Esophagus squamous epithelium (tissue), 5 donors: ENCODE measurements around the gene STPG1. TPM values are rescaled to one million over a fixed set of nuclear protein-coding genes. Genes with fewer than 3 reads are reported as not detected.
A peak's percentile ranks its signal among the peaks of the same experiment; 100 is the strongest.

Experiments
- DNase-seq: peaks from one replicate; lab custom pipeline; 2025; lab: John Stamatoyannopoulos, UW
- H3K27ac ChIP-seq, 4 donors: fragments of 200-600 bp; sonication (generic); one replicate each; pipeline ENCODE4 v1.5.1; 2016 to 2019; ENCODE audit warnings: mild to moderate bottlenecking in 1 of 4
- H3K27me3 ChIP-seq, 4 donors: fragments of 200-600 bp; sonication (generic); 1 replicate in 3 of 4; 2 replicates in 1 of 4; pipeline versions ENCODE4 v1.5.1 to v1.6.0; 2017 to 2021; ENCODE audit warnings: antibody characterized with exemption in 1 of 4
- H3K36me3 ChIP-seq, 3 donors: fragments of 200-600 bp; sonication (generic); one replicate each; pipeline ENCODE4 v1.5.1; 2016 to 2019
- H3K4me1 ChIP-seq, 3 donors: fragments of 200-600 bp; sonication (generic); one replicate each; pipeline ENCODE4 v1.5.1; 2017 to 2019
- H3K4me3 ChIP-seq, 4 donors: fragments of 200-600 bp; sonication (generic); 1 replicate in 3 of 4; 2 replicates in 1 of 4; pipeline ENCODE4 v1.5.1; 2016 to 2019; ENCODE audit warnings: mild to moderate bottlenecking in 2 of 4, moderate library complexity in 1 of 4
- H3K9me3 ChIP-seq, 3 donors: fragments of 200-600 bp; sonication (generic); one replicate each; pipeline ENCODE4 v1.5.1; 2016 to 2019
- CTCF ChIP-seq, 6 experiments: fragments of 450-650 bp in 4 of 6; fragments of 200-600 bp in 2 of 6; sonication (generic) in 2 of 6; IDR thresholded peaks; one replicate each; pipeline ENCODE4 v1.5.1; 2016 to 2019; ENCODE audit warnings: antibody characterized with exemption in 6 of 6, mild to moderate bottlenecking in 4 of 6, moderate library complexity in 4 of 6
- POLR2A ChIP-seq, 4 donors: fragments of 450-650 bp; IDR thresholded peaks; one replicate each; pipeline ENCODE4 v1.6.1; 2017; ENCODE audit warnings: antibody characterized with exemption in 4 of 4, mild to moderate bottlenecking in 4 of 4, moderate library complexity in 3 of 4
- WGBS, 2 donors: methylation state at CpG; one replicate each; pipeline ENCODE4 v1.1.5; 2018; 5-methylcytosine and 5-hydroxymethylcytosine counted together
- intact Hi-C: fragments of 100-400 bp; cut with DNase I; formaldehyde crosslinking; loops from one replicate; pipeline ENCODE4 v1.15.0; 2022
- total RNA-seq, 4 donors: library from RNA; depleted of rRNA; stranded (reverse); fragments of >200 nt; gene quantifications; one replicate each; pipeline ENCODE4 v1.1.0, GENCODE V29; 2016
- donor health status: DM: yes; HTN: yes; CAD: no.

STPG1 gene
- total RNA-seq, 4 donors from 2014 or later, result 2.6 to 6.9 (median 5.6) TPM

GRCh38 chr1:24319962-24320361 lies 93.6 kb downstream of the STPG1 start:
- 17 to 70% methylated on average over 1 of the region's 1 CpG for WGBS, 2 donors
- DNase-seq, result no peak
- Histone ChIP-seq H3K4me3 (peak overlapping the region; percentile 55 to 70 (median 68)), H3K27me3 (peaks cover 0 to 36% (median 0%) of the 10 kb centered on the region in 4 donors), H3K27ac (peak overlapping the region; percentile 89 to 97 (median 94)), H3K36me3 (no peaks in the 10 kb centered on the region), H3K9me3 (no peaks in the 10 kb centered on the region), H3K4me1 (peaks cover 24 to 100% (median 52%) of the 10 kb centered on the region in 3 donors)
- intact Hi-C loops, result loop anchor here (5.0 to 10.0 kb wide), 2 partner anchors 62 to 115 kb away; no protein-coding TSS in a partner anchor
- no peak for TF ChIP-seq CTCF (IDR thresholded peaks at IDR 0.05)
- TF ChIP-seq POLR2A (IDR thresholded peaks at IDR 0.05), result no peak

GRCh38 chr1:24319312-24319863 lies 94.2 kb downstream of the STPG1 start, which contains the start of gene GRHL3:
GRHL3 (plus strand) TSS chr1:24319357; CDS start chr1:24319552, 195 bp downstream.
- Histone ChIP-seq H3K27me3 (peaks cover 0 to 36% (median 0%) of the 10 kb centered on the region in 4 donors), H3K9me3 (no peaks in the 10 kb centered on the region), H3K27ac (peak within 1 kb of the TSS; percentile 89 to 97 (median 94)), H3K4me1 (peaks cover 24 to 98% (median 52%) of the 10 kb centered on the region in 3 donors), H3K36me3 (no peaks in the 10 kb centered on the region), H3K4me3 (peak within 1 kb of the TSS; percentile 55 to 70 (median 68))
- intact Hi-C loops, result no loop called here
- no peak for DNase-seq
- TF ChIP-seq POLR2A (IDR thresholded peaks at IDR 0.05), result peak in 2 of 4 donors; percentile 23 to 46
- TF ChIP-seq CTCF (IDR thresholded peaks at IDR 0.05), result no peak
- WGBS, 2 donors, result 4 to 14% methylated on average over 20 to 21 of the region's 21 CpGs

- intact Hi-C loops, result no loop called here
- no peaks in the 10 kb centered on the region for H3K36me3 ChIP-seq
- H3K27ac ChIP-seq, result peak overlapping the region; percentile 89 to 97 (median 94)
- peaks cover 0 to 36% (median 0%) of the 10 kb centered on the region in 4 donors for H3K27me3 ChIP-seq
- peaks cover 24 to 92% (median 51%) of the 10 kb centered on the region in 3 donors for H3K4me1 ChIP-seq
- TF ChIP-seq CTCF (IDR thresholded peaks at IDR 0.05), result no peak
- WGBS, 2 donors, result 7 to 33% methylated on average over 4 to 5 of the region's 5 CpGs
- no peaks in the 10 kb centered on the region for H3K9me3 ChIP-seq
- no peak for DNase-seq
- peak overlapping the region in 3 of 4 donors; percentile 67 to 70 (median 68) for H3K4me3 ChIP-seq
Observed at GRCh38 chr1:24318615-24319311, 94.8 kb downstream of the STPG1 start.

- Histone ChIP-seq H3K27me3 (peaks cover 0 to 36% (median 0%) of the 10 kb centered on the region in 4 donors), H3K4me3 (peak overlapping the region in 1 of 4 donors; percentile 68), H3K36me3 (no peaks in the 10 kb centered on the region), H3K4me1 (peaks cover 24 to 85% (median 48%) of the 10 kb centered on the region in 3 donors), H3K27ac (peak overlapping the region; percentile 49 to 97 (median 94)), H3K9me3 (no peaks in the 10 kb centered on the region)
- 14 to 24% methylated on average over 2 of the region's 2 CpGs for WGBS, 2 donors
- DNase-seq, result no peak
- no peak for TF ChIP-seq CTCF (IDR thresholded peaks at IDR 0.05)
- TF ChIP-seq POLR2A (IDR thresholded peaks at IDR 0.05), result no peak
- intact Hi-C loops, result no loop called here
Observed at GRCh38 chr1:24317956-24318614, 95.5 kb downstream of the STPG1 start.
